HEK293T (cell line): ENCODE results near the gene WWC2.

ENCODE experiments used
- ARNT ChIP-seq: fragments of 450-650 bp; IDR thresholded peaks from 2 replicates; pipeline ENCODE4 v1.6.1; 2017; ENCODE audit warnings: mild to moderate bottlenecking
- CTBP1 ChIP-seq: fragments of 450-650 bp; IDR thresholded peaks from 2 replicates; pipeline ENCODE4 v1.6.1; 2016; ENCODE audit warnings: borderline replicate concordance
- ELF4 ChIP-seq: fragments of 450-650 bp; IDR thresholded peaks from 2 replicates; pipeline ENCODE4 v1.6.1; 2017; ENCODE audit warnings: antibody characterized with exemption
- FOXA1 ChIP-seq: fragments of 450-650 bp; IDR thresholded peaks from 2 replicates; pipeline ENCODE4 v1.6.1; 2016; ENCODE audit warnings: mild to moderate bottlenecking
- FOXM1 ChIP-seq: fragments of 450-650 bp; IDR thresholded peaks from 2 replicates; pipeline ENCODE4 v1.6.1; 2017; ENCODE audit warnings: mild to moderate bottlenecking, borderline replicate concordance
- HDGF ChIP-seq: fragments of 450-650 bp; IDR thresholded peaks from 2 replicates; pipeline ENCODE4 v1.6.1; 2017; ENCODE audit warnings: antibody characterized with exemption, borderline replicate concordance
- SP1 ChIP-seq: fragments of 450-650 bp; IDR thresholded peaks from 2 replicates; pipeline ENCODE4 v1.6.1; 2017
- SUZ12 ChIP-seq: fragments of 450-650 bp; IDR thresholded peaks from 2 replicates; pipeline ENCODE4 v1.6.1; 2016; ENCODE audit warnings: mild to moderate bottlenecking

DNA sequence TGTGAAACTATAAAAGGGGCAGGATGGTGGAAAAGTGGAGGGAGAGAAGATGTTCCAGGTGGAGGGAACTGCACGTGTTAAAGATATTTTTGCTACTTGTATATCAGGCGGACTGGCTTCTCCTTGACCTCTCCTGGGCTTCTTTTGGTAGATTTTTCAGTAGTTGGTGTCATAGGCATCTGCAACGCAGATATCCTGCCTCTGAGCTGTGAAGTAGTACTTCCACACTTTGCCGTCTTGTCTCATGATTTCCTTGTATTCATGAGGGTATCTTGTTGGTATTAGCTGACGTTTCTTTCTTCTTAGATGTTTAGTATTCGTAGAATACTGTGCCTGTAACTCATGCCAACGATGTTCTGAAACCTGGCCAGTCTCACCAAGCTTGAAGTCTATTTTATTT lies 81.0 kb downstream of the WWC2 start:
- TF ChIP-seq ELF4 (no peak), HDGF (no peak), CTBP1 (no peak), FOXA1 (no peak), ARNT (no peak), SUZ12 (no peak), SP1 (no peak), FOXM1 (no peak)
